ENCODE data around the gene PI4KA. TPM values are rescaled to one million over a fixed set of nuclear protein-coding genes. Genes with fewer than 3 reads are reported as not detected.
A peak's percentile ranks its signal among the peaks of the same experiment; 100 is the strongest.
"Not testable (repeated sequence)": the region's sequence is repeated elsewhere in the genome, so short reads cannot be mapped to it uniquely, and the experiment has no call there.

The PI4KA gene
- total RNA-seq, 6 experiments from 2014 or later: 51.0 to 61.3 (median 57.2) TPM

DNA sequence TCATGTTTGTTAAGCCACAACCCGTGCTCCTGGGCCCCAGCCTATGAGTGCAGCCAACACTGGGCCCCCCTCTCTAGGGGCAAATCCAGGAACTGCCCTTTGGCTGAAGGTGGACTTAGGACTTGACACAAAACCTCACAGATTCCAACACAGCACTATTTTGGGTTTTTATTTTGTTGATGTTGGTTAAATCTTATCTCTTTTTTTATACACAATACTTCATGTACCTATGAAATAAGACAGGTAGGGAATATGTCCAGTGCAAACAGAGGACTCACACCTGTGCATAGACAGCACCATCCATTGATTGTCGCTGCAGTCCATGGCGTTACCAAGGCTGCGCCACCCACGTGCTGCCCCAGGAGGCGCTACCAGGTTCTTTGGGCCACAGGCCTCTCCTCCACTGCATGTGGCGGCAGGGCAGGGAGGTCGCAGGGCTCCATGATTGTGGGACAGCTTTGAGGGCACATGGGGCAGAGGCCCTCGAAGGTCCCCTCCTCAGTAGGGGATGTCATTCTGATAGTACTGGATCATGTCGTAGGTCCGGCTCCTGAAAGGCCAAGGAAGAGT is 151.0 kb downstream of the PI4KA start:
- TF ChIP-seq, protein P1, sequence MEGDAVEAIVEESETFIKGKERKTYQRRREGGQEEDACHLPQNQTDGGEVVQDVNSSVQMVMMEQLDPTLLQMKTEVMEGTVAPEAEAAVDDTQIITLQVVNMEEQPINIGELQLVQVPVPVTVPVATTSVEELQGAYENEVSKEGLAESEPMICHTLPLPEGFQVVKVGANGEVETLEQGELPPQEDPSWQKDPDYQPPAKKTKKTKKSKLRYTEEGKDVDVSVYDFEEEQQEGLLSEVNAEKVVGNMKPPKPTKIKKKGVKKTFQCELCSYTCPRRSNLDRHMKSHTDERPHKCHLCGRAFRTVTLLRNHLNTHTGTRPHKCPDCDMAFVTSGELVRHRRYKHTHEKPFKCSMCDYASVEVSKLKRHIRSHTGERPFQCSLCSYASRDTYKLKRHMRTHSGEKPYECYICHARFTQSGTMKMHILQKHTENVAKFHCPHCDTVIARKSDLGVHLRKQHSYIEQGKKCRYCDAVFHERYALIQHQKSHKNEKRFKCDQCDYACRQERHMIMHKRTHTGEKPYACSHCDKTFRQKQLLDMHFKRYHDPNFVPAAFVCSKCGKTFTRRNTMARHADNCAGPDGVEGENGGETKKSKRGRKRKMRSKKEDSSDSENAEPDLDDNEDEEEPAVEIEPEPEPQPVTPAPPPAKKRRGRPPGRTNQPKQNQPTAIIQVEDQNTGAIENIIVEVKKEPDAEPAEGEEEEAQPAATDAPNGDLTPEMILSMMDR (IDR thresholded peaks at IDR 0.05): peak; percentile 26; the same call in 1 of the 2 replicates
- not testable (repeated sequence) for H3K36me3 Mint-ChIP-seq (ENCODE audit: low read depth); H3K27me3 Mint-ChIP-seq (ENCODE audit: insufficient read depth); H3K27ac Mint-ChIP-seq; H3K4me3 Mint-ChIP-seq; H3K4me1 Mint-ChIP-seq (ENCODE audit: low read depth); H3K9me3 Mint-ChIP-seq; DNase-seq

GRCh38 chr22:20703816-20704609 is 154.6 kb downstream of the PI4KA start:
- H3K27ac Mint-ChIP-seq; H3K36me3 Mint-ChIP-seq (ENCODE audit: low read depth); DNase-seq; H3K4me1 Mint-ChIP-seq (ENCODE audit: low read depth); H3K27me3 Mint-ChIP-seq (ENCODE audit: insufficient read depth); H3K9me3 Mint-ChIP-seq: not testable (repeated sequence)
- H3K4me3 Mint-ChIP-seq: peak overlapping the region; percentile 52

GRCh38 chr22:20703414-20703806 is 155.2 kb downstream of the PI4KA start:
- H3K36me3 Mint-ChIP-seq (ENCODE audit: low read depth); H3K27ac Mint-ChIP-seq; H3K4me1 Mint-ChIP-seq (ENCODE audit: low read depth); DNase-seq; H3K27me3 Mint-ChIP-seq (ENCODE audit: insufficient read depth); H3K9me3 Mint-ChIP-seq: not testable (repeated sequence)
- peak overlapping the region; percentile 93 for H3K4me3 Mint-ChIP-seq

DNA sequence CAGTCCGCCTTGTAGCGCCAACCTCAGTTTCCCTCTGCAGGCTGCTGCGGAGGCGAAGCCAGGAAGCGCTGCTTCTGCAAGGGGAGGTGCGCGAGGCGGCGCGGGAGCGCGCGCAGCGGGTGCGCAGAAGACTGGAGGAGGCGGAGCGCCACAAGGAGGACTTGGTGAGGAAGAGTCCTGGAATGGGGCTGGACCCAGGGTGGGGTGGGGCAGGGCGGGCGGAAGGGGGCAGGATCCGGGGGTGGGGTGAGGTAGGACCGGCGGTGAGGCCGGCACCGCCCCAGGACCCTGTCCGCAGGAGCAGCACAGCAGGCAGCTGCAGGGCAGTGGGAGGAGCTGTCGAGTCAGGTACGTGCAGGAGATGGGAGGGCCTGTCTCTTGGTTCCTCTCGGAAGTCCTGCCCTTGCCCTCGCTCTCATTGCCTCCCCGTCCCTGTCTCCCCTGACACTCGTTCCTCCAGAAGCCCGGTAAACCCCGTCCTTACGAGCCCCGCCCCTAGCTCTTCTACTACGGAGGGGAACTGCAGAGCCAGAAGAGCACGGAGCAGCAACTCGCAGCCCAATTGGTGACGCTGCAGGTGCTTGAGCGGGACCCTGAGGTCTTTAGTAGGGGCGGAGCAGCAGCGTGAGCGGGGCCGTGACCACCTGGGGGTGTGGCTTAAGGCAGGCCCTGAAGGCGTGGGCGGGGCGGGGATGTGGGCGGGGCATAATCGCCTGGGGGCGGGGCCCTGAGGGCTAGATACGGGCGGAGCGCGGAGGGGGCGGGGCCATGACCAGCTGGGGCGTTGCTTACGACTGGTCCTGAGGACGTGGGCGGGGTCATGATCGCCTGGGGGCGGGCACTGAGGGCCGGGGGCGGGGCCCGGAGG is 155.8 kb downstream of the PI4KA start:
- DNase-seq: peak; percentile 88
- Mint-ChIP-seq H3K4me3 (peak overlapping the region; percentile 93), H3K27ac (peak overlapping the region; percentile 96)
- not testable (repeated sequence) for H3K27me3 Mint-ChIP-seq (ENCODE audit: insufficient read depth); H3K36me3 Mint-ChIP-seq (ENCODE audit: low read depth); H3K4me1 Mint-ChIP-seq (ENCODE audit: low read depth); H3K9me3 Mint-ChIP-seq
- TF ChIP-seq, protein P1 (IDR thresholded peaks at IDR 0.05): peak; percentile 26; the same call in 1 of the 2 replicates

GRCh38 chr22:20702175-20702545 is 156.5 kb downstream of the PI4KA start:
- DNase-seq; H3K9me3 Mint-ChIP-seq; H3K4me1 Mint-ChIP-seq (ENCODE audit: low read depth); H3K27ac Mint-ChIP-seq; H3K36me3 Mint-ChIP-seq (ENCODE audit: low read depth); H3K27me3 Mint-ChIP-seq (ENCODE audit: insufficient read depth): not testable (repeated sequence)
- H3K4me3 Mint-ChIP-seq: peak overlapping the region; percentile 93

- not testable (repeated sequence) for H3K4me1 Mint-ChIP-seq (ENCODE audit: low read depth); H3K36me3 Mint-ChIP-seq (ENCODE audit: low read depth); H3K27me3 Mint-ChIP-seq (ENCODE audit: insufficient read depth); H3K9me3 Mint-ChIP-seq; DNase-seq
- Mint-ChIP-seq H3K27ac (peak overlapping the region; percentile 49; the same call in 1 of the 2 replicates), H3K4me3 (peak overlapping the region; percentile 93)
Measured at GRCh38 chr22:20701680-20702136, 156.9 kb downstream of the PI4KA start.

DNA sequence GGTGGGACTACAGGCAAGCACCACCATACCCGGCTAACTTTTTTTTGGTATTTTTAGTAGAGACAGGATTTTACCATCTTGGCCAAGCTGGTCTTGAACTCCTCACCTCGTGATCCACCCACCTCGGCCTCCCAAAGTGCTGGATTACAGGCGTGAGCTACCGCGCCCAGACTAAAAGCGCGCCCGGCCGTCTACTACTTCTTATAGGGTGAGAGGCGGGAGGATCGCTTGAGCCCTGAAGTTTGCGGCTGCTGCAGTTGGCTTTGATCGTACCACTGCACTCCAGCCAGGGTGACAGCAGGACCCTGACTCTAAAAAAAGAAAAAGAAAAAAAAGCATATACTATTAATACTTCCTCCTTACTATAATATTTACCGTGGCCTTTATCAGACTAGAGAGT is 158.3 kb downstream of the PI4KA start:
- not testable (repeated sequence) for H3K4me1 Mint-ChIP-seq (ENCODE audit: low read depth); H3K36me3 Mint-ChIP-seq (ENCODE audit: low read depth)

DNA sequence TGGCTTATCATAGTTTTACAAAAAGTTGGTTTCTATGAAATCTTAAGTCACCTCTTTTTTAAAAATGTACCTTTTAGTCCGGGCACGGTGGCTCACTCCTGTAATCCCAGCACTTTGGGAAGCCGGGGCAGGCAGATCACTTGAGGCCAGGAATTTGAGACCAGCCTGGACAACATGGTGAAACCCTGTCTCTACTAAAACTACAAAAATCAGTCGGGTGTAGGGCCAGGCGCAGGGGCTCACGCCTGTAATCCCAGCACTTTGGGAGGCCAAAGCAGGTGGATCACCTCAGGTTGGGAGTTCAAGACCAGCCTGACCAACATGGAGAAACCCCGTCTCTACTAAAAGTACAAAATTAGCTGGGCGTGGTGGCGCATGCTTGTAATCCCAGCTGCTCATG is 158.8 kb downstream of the PI4KA start:
- not testable (repeated sequence) for H3K4me3 Mint-ChIP-seq; H3K4me1 Mint-ChIP-seq (ENCODE audit: low read depth); H3K27ac Mint-ChIP-seq; H3K9me3 Mint-ChIP-seq; DNase-seq; H3K27me3 Mint-ChIP-seq (ENCODE audit: insufficient read depth); H3K36me3 Mint-ChIP-seq (ENCODE audit: low read depth)

More for the DNA sequence above, 158.3 kb downstream of the PI4KA start:
- H3K4me3 Mint-ChIP-seq; H3K27ac Mint-ChIP-seq; H3K9me3 Mint-ChIP-seq; DNase-seq; H3K27me3 Mint-ChIP-seq (ENCODE audit: insufficient read depth): not testable (repeated sequence)

Measured in HFFc6 (cell line).